CD4-positive, alpha-beta T cell treated with Interleukin-4 for 4 hours (primary cell): ENCODE measurements around the gene HSPB7.

Experiments
- DNase-seq: peaks from one replicate; pipeline ENCODE4 v3.0.0-alpha.2; 2020

Gene HSPB7

DNA sequence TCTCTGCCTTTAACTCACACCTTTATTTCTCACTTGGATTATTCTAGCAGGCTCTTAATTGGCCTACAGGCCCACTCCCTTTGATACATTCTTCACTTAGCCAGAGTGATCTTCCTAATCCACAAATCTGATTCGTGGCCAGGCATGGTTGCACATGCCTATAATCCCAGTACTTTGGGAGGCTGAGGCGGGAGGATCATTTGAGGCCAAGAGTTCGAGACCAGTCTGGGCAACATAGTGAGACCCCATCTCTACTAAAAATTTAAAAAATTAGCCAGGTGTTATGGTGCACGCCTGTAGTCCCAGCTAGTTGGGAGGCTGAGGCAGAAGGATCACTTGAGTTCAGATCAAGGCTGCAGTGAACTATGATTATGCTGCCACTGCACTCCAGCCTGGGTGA lies 44.1 kb downstream of the HSPB7 start:
- no peak for DNase-seq

DNA sequence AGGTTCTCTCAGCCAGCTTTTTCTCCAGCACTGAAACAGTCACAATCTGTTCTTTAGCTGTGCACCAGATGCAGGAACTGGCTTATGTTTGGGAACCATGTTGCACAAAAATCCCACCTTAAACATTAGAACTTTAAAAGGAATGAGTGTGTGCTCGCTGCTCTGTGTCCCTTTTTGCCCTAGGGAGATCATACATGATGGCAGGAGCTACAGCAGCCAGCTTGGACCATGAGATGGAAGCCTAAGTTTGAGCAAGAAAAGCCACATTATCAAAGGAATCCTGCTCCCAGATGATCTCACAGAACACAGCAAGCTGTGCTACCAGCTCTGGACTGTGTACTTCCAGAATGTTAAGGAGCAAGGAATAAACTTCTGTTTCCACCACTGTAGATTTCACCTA lies 45.4 kb downstream of the HSPB7 start:
- DNase-seq: no peak

DNA sequence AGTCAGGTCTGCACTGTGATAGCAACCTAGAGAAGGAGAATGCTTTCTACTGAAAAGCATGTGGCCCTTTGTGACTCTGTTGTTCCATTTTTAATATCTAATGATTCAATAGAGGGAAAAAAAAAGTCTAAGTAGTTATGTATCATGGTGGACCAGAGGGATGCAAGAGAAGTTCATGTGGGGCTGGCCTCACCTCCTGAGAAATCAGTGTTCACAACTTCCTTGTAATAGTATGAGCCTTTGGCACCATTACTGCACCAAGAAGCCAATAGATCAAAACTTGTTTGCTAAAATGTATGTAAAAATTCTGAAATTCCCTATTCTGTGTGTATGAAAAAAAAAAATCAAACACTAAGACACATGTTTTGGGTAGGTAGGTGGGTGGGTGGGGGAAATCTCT lies 46.9 kb downstream of the HSPB7 start:
- no peak for DNase-seq

DNA sequence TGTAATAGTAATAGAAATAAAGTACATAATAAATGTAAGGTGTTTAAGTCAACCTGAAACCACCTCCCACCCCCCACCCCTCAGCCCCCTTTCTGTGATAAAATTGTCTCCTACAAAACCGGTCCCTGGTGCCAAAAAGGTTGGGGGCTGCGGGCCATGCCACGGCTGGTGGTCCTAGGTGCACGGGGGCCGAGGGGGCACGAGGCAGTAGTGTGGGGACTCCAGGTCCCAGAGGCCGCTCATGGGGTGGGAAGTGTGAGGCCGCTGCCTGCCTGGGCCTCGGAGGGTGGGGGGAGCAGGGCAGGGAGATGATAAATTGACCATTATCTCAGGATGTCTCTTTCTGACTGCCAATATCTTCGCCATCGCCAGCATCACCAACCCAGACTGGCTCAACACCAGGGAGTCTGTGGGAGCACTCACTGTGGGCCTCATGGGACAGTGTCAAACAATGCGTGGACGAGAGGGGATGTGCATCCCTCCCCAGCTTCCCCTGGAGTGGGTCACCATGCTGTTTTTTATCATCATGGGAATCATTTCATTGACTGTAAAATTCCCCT lies 48.4 kb downstream of the HSPB7 start:
- DNase-seq: no peak

DNA sequence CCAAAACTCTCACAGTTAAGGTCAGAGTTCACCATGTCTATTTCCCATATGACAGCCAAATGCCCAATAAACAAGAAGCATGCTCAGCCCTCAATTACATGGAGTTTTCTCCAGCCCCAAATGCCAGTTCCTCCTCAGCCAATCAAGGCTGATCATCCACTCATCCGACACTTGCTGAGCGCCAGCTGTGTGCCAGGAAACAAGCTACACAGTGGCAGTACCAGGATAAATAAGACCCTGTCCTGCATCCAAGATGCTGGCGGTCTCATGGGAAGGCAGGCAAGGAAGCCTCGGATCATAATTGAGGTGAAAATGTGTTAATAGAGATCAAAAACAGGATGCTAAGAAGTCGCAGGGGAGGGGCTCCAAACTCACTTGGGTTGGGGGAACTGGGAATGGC lies 49.7 kb downstream of the HSPB7 start:
- DNase-seq: no peak

DNA sequence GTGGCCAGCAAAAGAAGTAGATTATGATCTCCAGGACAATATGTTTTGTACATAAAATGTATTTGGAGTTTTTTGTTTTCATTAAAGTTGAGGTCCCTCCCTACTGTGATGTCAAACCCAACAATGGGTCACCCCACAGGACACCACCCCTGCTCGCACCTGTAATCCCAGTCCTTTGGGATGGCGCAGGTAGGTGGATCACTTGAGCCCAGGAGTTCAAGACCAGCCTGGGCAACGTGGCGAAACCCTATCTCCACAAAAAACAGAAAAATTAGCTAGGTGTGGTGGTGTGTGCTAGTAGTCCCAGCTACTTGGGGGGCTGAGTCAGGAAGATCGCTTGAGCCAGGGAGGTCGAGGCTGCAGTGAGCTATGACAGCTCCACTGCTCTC lies 50.9 kb downstream of the HSPB7 start:
- DNase-seq: no peak

DNA sequence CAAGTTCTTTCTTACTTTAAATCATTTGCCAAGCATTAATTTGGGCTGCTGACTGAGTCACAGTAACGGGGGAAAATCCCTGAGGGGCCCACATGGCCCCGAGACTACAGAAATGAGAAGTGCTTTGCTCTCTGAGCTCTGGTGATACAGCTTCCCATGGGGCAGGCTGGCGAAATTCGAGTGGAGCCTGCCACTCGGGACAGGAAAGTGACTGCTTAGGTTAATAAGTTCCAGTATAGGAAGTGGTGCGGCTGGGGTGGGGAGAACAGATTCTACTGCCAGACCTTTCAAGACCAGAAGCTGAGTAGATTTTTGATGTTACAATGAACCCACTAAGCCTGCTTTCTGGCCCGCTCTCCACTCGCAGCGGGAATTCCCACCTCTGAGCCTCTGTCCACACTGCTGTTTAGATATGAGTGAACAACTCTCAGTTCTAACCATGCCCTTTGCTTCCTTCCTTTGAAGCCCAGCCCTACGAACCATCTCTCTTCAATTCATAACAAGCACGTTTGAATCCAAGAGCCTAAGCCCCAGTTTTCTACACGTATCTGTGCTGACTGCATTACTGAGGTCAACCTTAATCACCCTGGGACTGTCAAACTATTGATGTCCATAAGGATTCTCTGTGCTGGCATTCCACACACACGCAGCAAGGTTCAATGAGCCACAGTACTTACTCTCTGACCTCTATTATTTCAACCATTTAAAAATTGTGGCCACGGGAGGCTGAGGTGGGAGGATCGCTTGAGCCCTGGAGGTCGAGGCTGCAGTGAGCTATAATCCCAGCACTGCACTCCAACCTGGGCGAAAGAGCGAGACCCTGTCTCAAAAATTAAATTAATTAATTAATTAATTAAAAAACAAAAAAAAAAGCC lies 51.5 kb downstream of the HSPB7 start:
- DNase-seq: peak; percentile 68

DNA sequence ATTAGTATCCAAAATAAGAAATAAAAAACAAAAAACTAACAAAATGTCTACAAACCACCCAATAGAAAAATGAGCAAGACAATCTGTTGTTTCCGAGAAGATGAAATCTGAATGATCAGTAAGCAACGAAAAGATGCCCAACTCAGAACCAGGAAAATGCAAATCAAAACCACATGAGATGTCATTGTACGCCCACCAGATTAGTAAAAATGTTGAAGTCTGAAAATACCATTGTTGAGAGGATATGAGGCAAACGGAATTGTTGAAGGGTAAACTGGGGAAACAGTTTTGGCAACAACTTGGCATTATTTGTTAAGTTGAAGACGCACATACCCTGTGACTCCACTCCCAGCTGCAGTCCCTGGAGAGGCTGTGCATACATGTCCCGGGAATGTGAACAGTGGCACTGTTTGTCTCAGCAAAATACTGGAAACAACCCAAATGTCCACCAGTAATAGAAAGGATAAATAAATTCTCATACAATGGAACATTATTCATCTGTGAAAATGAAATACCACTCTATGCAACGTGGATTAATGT lies 52.5 kb downstream of the HSPB7 start:
- DNase-seq: no peak
